GM20000 (cell line): ENCODE measurements around the gene CTCF.

Source experiments
- DNase-seq: peaks from one replicate; pipeline ENCODE4 v3.0.0; 2012; ENCODE audit warnings: low spot score
- CTCF ChIP-seq: IDR thresholded peaks from 2 replicates; pipeline ENCODE4 v1.5.1; 2012; ENCODE audit warnings: mild to moderate bottlenecking, control low read depth; ENCODE audit errors: extremely low read depth, missing control alignments

The CTCF gene

GRCh38 chr16:67658849-67659674 is 96.7 kb downstream of the CTCF start:
- TF ChIP-seq CTCF, result no peak
- no peak for DNase-seq

- TF ChIP-seq CTCF, result no peak
- peak; percentile 100 for DNase-seq
Observed at GRCh38 chr16:67659675-67660563, 97.6 kb downstream of the CTCF start, which contains the start of gene ACD. ACD (minus strand) TSS chr16:67660260; CDS start chr16:67660220, 40 bp downstream.

- TF ChIP-seq CTCF, result no peak
- peak; percentile 100 for DNase-seq
Observed at GRCh38 chr16:67660564-67661028, 98.3 kb downstream of the CTCF start, which contains the start of gene PARD6A. PARD6A (plus strand) TSS chr16:67660960; CDS start chr16:67661039, 79 bp downstream.

- DNase-seq, result no peak
- TF ChIP-seq CTCF, result no peak
Observed at GRCh38 chr16:67661101-67661761, 98.9 kb downstream of the CTCF start.

GRCh38 chr16:67661886-67662652 is 99.7 kb downstream of the CTCF start:
- DNase-seq, result no peak
- no peak for TF ChIP-seq CTCF

GRCh38 chr16:67662653-67663010 is 100.3 kb downstream of the CTCF start:
- no peak for TF ChIP-seq CTCF
- no peak for DNase-seq
